Psoas muscle (tissue), 8 donors: Measurements from ENCODE around the gene RANBP9. TPM values are rescaled to one million over a fixed set of nuclear protein-coding genes. Genes with fewer than 3 reads are reported as not detected.

Experiments used
- ATAC-seq, 4 donors: fragments of 200-7000 bp; cut with Tn5 transposase; one replicate each; pipeline ENCODE4 v1.9.1; 2020; ENCODE audit warnings: moderate library complexity in 3 of 4, mild to moderate bottlenecking in 2 of 4
- DNase-seq, 2 donors: peaks; one replicate each; pipeline ENCODE4 v3.0.0-alpha.2; 2020
- H3K27ac ChIP-seq: fragments of 200-600 bp; one replicate; pipeline ENCODE4 v1.8.0; 2022
- H3K27me3 ChIP-seq, 3 donors: fragments of 200-600 bp in 1 of 3; one replicate each; pipeline versions ENCODE4 v1.6.1 to v1.8.0; 2013 to 2022; ENCODE audit warnings: low read length in 2 of 3, mild to moderate bottlenecking in 2 of 3, moderate library complexity in 1 of 3; ENCODE audit not compliant: insufficient read depth in 3 of 3
- H3K36me3 ChIP-seq, 2 donors: fragments of 200-600 bp in 1 of 2; one replicate each; pipeline versions ENCODE4 v1.6.1 to v1.8.0; 2013 to 2022; ENCODE audit warnings: low read depth in 1 of 2, mild to moderate bottlenecking in 1 of 2, moderate library complexity in 1 of 2; ENCODE audit not compliant: insufficient read depth in 1 of 2
- H3K4me1 ChIP-seq: fragments of 200-600 bp; one replicate; pipeline ENCODE4 v1.8.0; 2022
- H3K4me3 ChIP-seq: fragments of 200-600 bp; one replicate; pipeline ENCODE4 v1.8.0; 2022; ENCODE audit warnings: mild to moderate bottlenecking
- H3K9me3 ChIP-seq: fragments of 200-600 bp; one replicate; pipeline ENCODE4 v1.8.0; 2022
- WGBS, 3 donors: extraction: QIAGEN DNeasy Blood & Tissue Kit; methylation state at CpG; one replicate each; pipeline versions ENCODE4 v1.1.6 to v1.1.7; 2013; 5-methylcytosine and 5-hydroxymethylcytosine counted together
- intact Hi-C, 2 donors: fragments of 100-400 bp; cut with DNase I; formaldehyde crosslinking; loops; one replicate each; pipeline versions ENCODE4 v1.11.0 to v1.14.2; 2022
- polyA plus RNA-seq, 3 donors: library from polyadenylated mRNA; stranded (reverse); fragments of 200-250 nt; gene quantifications; one replicate each; pipeline ENCODE4 v1.2.3, GENCODE V29; 2013
- total RNA-seq, 4 donors: library from RNA; stranded (reverse); fragmentation: NEBNext Ultra II Directional in 2 of 4; extraction: Animal tissue kit (Norgen Biotek cat#: 25700) in 2 of 4; gene quantifications; one replicate each; pipeline versions ENCODE4 v1.2.1 to v1.2.4, GENCODE V29; 2021 to 2023
- TF ChIP-seq, protein P1 (sequence below): fragments of 200-600 bp; IDR thresholded peaks from one replicate; pipeline ENCODE4 v1.8.0; 2022; ENCODE audit warnings: antibody characterized with exemption
- donor health status: healthy with polysubstance abuse.
- donor health status: DM: no; HTN: no; CAD: no; lungs with moderate emphysema.
- donor health status: Bipolar disorder and iron deficiency.
- donor health status: healthy.
- donor health status: DM: yes; HTN: yes; CAD: no.
- donor health status: DM: no; HTN: no; CAD: no.
- donor health status: DM: no; HTN: no; CAD: no.
- donor health status: DM: yes; HTN: yes; CAD: no.

RANBP9 gene
- total and polyA plus RNA-seq, 7 donors, result 22.3 to 72.6 (median 53.0) TPM

DNA sequence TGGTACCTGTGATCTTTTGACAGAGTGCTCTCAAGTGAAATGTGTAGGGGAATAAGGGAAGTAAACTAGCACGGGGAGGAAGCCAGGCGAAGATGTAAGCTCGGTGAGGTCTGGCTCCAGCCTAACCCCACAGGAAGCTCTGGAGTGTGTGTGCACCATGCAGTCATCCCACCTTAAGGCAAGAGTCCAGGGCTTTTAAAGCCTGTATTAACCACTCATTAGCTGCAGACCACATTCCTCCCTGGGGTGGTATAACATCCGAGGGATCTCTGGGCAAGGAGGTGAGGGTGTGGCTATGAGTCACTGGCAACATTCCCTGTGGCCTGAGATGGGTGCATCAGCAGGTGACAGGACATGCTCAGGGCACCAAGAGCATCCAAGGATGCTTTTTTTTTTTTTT lies 12.5 kb upstream of the RANBP9 start:
- 39 to 48% (median 44%) methylated on average over 4 of the region's 4 CpGs for WGBS, 3 donors
- no peaks in the 10 kb centered on the region for H3K36me3 ChIP-seq
- no peaks in the 10 kb centered on the region for H3K9me3 ChIP-seq
- H3K4me1 ChIP-seq, result no peaks in the 10 kb centered on the region
- H3K27ac ChIP-seq, result no peak overlapping the region
- no peak for ATAC-seq
- TF ChIP-seq, protein P1, sequence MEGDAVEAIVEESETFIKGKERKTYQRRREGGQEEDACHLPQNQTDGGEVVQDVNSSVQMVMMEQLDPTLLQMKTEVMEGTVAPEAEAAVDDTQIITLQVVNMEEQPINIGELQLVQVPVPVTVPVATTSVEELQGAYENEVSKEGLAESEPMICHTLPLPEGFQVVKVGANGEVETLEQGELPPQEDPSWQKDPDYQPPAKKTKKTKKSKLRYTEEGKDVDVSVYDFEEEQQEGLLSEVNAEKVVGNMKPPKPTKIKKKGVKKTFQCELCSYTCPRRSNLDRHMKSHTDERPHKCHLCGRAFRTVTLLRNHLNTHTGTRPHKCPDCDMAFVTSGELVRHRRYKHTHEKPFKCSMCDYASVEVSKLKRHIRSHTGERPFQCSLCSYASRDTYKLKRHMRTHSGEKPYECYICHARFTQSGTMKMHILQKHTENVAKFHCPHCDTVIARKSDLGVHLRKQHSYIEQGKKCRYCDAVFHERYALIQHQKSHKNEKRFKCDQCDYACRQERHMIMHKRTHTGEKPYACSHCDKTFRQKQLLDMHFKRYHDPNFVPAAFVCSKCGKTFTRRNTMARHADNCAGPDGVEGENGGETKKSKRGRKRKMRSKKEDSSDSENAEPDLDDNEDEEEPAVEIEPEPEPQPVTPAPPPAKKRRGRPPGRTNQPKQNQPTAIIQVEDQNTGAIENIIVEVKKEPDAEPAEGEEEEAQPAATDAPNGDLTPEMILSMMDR, result no peak
- no peak for DNase-seq
- intact Hi-C loops, result no loop called here
- no peak overlapping the region for H3K4me3 ChIP-seq
- H3K27me3 ChIP-seq, result no peaks in the 10 kb centered on the region

DNA sequence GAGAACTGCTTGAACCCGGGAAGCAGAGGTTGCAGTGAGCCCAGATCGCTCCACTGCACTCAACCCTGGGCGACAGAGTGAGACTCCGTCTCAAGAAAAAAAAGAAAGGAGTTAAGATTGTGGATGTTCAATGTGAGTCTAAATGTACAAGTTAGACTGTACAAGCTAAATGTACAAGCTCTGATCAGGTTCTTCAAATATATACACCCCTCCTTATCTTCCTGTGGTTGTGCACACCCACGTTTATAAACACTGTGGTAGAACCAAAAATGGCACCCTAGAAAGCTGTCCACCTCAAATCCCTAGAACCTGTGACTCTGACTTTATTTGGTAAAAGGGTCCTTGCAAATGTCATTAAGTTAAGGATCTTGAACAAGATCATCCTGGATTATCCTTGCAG lies 11.2 kb upstream of the RANBP9 start:
- TF ChIP-seq, protein P1, result no peak
- Histone ChIP-seq H3K27ac (no peak overlapping the region), H3K9me3 (no peaks in the 10 kb centered on the region), H3K4me1 (no peaks in the 10 kb centered on the region), H3K27me3 (no peaks in the 10 kb centered on the region), H3K4me3 (no peak overlapping the region), H3K36me3 (no peaks in the 10 kb centered on the region)
- intact Hi-C loops, result no loop called here
- 86 to 92% (median 88%) methylated on average over 5 of the region's 5 CpGs for WGBS, 3 donors
- DNase-seq (no peak), ATAC-seq (no peak)

DNA sequence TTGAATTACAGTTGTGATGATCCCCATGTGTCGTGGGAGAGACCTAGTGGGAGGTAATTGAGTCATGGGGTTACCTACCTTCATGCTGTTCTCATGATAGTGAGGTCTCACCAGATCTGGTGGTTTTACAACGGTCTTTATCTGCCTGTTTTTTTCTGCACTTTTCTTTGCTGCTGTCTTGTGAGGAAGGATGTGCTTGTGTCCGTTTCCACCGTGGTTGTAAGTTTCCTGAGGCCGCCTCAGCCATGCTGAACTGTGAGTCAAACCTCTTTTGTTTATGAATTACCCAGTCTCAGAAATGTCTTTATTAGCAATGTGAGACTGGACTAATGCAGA lies 6.5 kb upstream of the RANBP9 start:
- 75 to 79% (median 75%) methylated on average over 4 to 5 of the region's 5 CpGs for WGBS, 3 donors
- TF ChIP-seq, protein P1, result no peak
- intact Hi-C loops, result no loop called here
- DNase-seq, result no peak
- no peak overlapping the region for H3K4me3 ChIP-seq
- H3K27me3 ChIP-seq, result no peaks in the 10 kb centered on the region
- no peak for ATAC-seq
- H3K27ac ChIP-seq, result no peak overlapping the region
- H3K9me3 ChIP-seq, result no peaks in the 10 kb centered on the region
- no peaks in the 10 kb centered on the region for H3K36me3 ChIP-seq
- H3K4me1 ChIP-seq, result peaks cover 2% of the 10 kb centered on the region

DNA sequence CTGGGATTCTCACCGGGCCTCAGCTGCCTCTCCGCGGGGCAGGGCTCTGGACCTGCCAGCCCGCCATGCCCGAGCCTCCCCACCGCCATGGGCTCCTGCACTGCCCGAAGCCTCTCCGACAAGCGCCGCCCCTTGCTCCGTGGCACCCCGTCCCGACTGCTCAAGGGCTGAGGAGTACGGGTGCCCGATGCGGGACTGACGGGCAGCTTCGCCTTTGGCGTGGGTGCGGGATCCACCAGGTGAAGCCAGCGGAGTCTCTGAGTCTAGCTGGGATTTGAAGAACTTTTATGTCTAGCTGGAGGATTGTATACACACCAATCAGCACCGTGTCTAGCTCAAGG lies 5.3 kb upstream of the RANBP9 start:
- 90 to 98% (median 96%) methylated on average over 19 to 22 of the region's 22 CpGs for WGBS, 3 donors
- no peaks in the 10 kb centered on the region for H3K36me3 ChIP-seq
- peaks cover 8% of the 10 kb centered on the region for H3K4me1 ChIP-seq
- no peaks in the 10 kb centered on the region for H3K27me3 ChIP-seq
- TF ChIP-seq, protein P1, result no peak
- no peak for DNase-seq
- no peak overlapping the region for H3K4me3 ChIP-seq
- H3K9me3 ChIP-seq, result no peaks in the 10 kb centered on the region
- intact Hi-C loops, result no loop called here
- no peak overlapping the region for H3K27ac ChIP-seq
- ATAC-seq, result no peak

DNA sequence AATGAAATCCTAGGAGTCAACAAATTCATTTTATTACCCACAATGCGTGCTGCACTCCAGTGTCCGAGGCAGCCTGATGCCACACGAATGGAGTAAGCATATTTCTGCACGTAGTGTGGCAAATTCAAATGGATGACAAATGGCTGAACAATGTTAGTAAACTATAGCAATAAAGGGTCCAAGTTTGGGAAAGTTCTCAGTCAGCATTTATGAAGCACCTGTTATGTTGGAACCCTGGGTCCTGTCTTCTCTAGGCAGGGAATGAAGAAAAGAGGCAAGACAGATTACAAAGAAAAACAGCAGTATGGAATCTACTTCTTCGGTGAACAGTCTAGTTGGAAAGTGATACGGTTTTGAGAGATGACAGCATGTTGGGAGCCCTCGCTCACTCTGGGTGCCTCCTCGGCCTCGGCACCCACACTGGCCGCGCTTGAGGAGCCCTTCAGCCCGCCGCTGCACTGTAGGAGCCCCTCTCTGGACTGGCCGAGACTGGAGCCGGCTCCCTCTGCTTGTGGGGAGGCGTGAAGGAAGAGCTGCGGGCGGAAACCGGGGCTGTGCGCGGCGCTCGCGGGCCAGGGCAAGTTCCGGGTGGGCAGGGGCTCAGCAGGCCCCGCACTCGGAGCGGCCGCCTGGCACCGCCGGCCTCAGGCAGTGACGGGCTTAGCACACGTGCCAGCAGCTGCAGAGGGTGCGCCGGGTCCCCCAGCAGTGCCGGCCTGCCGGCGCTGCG lies 4.8 kb upstream of the RANBP9 start:
- Histone ChIP-seq H3K36me3 (no peaks in the 10 kb centered on the region), H3K4me1 (peaks cover 8% of the 10 kb centered on the region), H3K4me3 (no peak overlapping the region), H3K9me3 (no peaks in the 10 kb centered on the region), H3K27me3 (no peaks in the 10 kb centered on the region), H3K27ac (no peak overlapping the region)
- WGBS, 3 donors, result 91 to 96% (median 94%) methylated on average over 34 to 39 of the region's 39 CpGs
- TF ChIP-seq, protein P1, result no peak
- DNase-seq (no peak), ATAC-seq (no peak)
- intact Hi-C loops, result no loop called here
